Activated T-cell treated with anti-CD3 and anti-CD28 coated beads, Interleukin-2, amount 50 U/mL, for 24 hours (primary cell): ENCODE data around the gene KRT74.
A peak's percentile ranks its signal among the peaks of the same experiment; 100 is the strongest.

ENCODE experiments used
- DNase-seq: peaks from one replicate; pipeline ENCODE4 v3.0.0-alpha.2; 2020
- H3K27ac Mint-ChIP-seq: 2 replicates; pipeline ENCODE4 v1.8.0; 2020; ENCODE audit warnings: mild to moderate bottlenecking, mixed read lengths
- H3K27me3 Mint-ChIP-seq: 2 replicates; pipeline ENCODE4 v1.8.0; 2020; ENCODE audit warnings: mixed read lengths
- H3K36me3 Mint-ChIP-seq: 2 replicates; pipeline ENCODE4 v1.8.0; 2020; ENCODE audit warnings: low read depth, mixed read lengths
- H3K4me1 Mint-ChIP-seq: 2 replicates; pipeline ENCODE4 v1.8.0; 2020; ENCODE audit warnings: low read depth, mixed read lengths
- H3K4me3 Mint-ChIP-seq: 2 replicates; pipeline ENCODE4 v1.8.0; 2020; ENCODE audit warnings: mild to moderate bottlenecking, moderate library complexity, mixed read lengths
- H3K9me3 Mint-ChIP-seq: 2 replicates; pipeline ENCODE4 v1.8.0; 2020; ENCODE audit warnings: mixed read lengths

The KRT74 gene

GRCh38 chr12:52587563-52587962, 13.9 kb upstream of the KRT74 start:
- no peaks in the 10 kb centered on the region for H3K9me3 Mint-ChIP-seq
- no peak for DNase-seq
- no peak overlapping the region for H3K4me3 Mint-ChIP-seq
- H3K36me3 Mint-ChIP-seq, result no peaks in the 10 kb centered on the region
- H3K27me3 Mint-ChIP-seq, result no peaks in the 10 kb centered on the region
- H3K4me1 Mint-ChIP-seq, result peaks cover 33% of the 10 kb centered on the region
- H3K27ac Mint-ChIP-seq, result no peak overlapping the region

GRCh38 chr12:52585946-52586345, 12.3 kb upstream of the KRT74 start:
- no peak overlapping the region for H3K4me3 Mint-ChIP-seq
- no peaks in the 10 kb centered on the region for H3K9me3 Mint-ChIP-seq
- no peak overlapping the region for H3K27ac Mint-ChIP-seq
- H3K27me3 Mint-ChIP-seq, result no peaks in the 10 kb centered on the region
- no peaks in the 10 kb centered on the region for H3K36me3 Mint-ChIP-seq
- peak; percentile 51 for DNase-seq
- H3K4me1 Mint-ChIP-seq, result peaks cover 33% of the 10 kb centered on the region

DNA sequence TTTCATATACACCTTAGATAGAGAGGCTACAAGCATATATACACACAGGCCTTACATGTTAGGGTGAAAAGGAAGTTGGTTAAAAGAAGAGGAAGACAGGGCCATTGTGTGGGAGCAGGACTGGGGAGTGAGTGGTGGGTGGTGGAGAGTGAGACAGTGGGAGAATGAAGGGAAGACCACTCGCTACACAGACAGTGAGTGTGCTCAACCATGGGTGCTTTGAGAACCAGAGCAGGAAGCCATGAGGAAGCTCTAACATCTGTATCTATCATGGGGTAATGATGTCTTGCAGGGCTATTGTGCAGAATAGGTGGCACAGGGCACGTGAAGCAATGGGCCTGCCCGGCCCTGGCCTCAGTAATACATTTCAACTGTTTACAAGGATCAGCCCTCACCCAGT, 11.4 kb upstream of the KRT74 start:
- Mint-ChIP-seq H3K27me3 (no peaks in the 10 kb centered on the region), H3K36me3 (no peaks in the 10 kb centered on the region), H3K27ac (no peak overlapping the region), H3K9me3 (no peaks in the 10 kb centered on the region), H3K4me3 (no peak overlapping the region), H3K4me1 (peaks cover 41% of the 10 kb centered on the region)
- DNase-seq, result no peak

DNA sequence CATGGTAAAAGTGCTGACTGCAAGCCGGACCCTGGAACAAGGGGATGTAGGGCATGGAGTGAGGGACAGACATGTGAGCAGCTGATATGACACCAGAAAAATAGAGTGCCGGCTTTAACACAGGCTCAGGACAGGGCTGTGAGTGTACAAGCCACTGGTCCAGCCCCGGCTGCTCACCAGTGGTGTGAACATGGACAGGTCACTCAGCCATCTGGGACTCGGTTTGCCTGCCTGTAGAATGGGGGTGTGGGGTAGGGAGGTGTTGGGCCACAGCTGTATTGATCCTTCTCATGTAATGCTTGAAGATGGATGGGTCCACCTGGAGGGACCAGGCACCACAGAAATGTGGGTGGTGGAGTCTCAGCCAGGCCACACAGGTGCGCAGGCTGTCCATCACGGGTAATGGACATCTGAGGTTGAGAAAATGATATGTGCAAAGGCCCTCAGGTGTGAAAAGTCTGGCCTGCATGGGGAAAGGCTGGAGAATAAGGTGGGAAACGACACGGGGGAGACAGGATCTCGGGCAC, 10.6 kb upstream of the KRT74 start:
- no peak for DNase-seq

GRCh38 chr12:52582971-52583456, 9.4 kb upstream of the KRT74 start:
- peak; percentile 80 for DNase-seq
- H3K27me3 Mint-ChIP-seq, result no peaks in the 10 kb centered on the region
- no peaks in the 10 kb centered on the region for H3K36me3 Mint-ChIP-seq
- peaks cover 40% of the 10 kb centered on the region for H3K4me1 Mint-ChIP-seq
- H3K4me3 Mint-ChIP-seq, result no peak overlapping the region
- no peaks in the 10 kb centered on the region for H3K9me3 Mint-ChIP-seq
- H3K27ac Mint-ChIP-seq, result no peak overlapping the region

More for the DNA sequence above, 10.6 kb upstream of the KRT74 start:
- no peak overlapping the region for H3K27ac Mint-ChIP-seq
- H3K4me3 Mint-ChIP-seq, result no peak overlapping the region
- H3K36me3 Mint-ChIP-seq, result no peaks in the 10 kb centered on the region
- no peaks in the 10 kb centered on the region for H3K9me3 Mint-ChIP-seq
- H3K4me1 Mint-ChIP-seq, result peaks cover 40% of the 10 kb centered on the region
- H3K27me3 Mint-ChIP-seq, result no peaks in the 10 kb centered on the region

DNA sequence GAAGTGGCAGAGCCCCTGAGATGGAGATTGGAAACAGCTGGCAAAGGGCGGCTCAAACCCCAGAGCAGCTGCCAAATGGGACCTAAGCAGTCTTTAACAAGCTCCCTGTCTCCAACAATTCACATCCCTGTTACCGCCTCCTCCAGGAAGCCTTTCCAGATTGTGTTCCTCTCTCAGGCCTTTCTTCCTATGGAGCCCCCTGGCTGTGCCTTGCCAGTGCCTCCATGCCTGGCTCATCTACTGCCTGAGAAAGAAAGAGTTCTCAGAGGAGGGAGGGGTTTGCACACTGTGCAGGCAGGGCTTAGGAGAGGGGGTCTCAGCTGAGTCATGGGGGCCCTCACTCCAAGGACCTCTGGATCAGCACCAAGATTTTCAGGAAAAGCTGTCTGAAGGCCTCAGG, 8.8 kb upstream of the KRT74 start:
- Mint-ChIP-seq H3K36me3 (no peaks in the 10 kb centered on the region), H3K27me3 (no peaks in the 10 kb centered on the region), H3K4me3 (no peak overlapping the region), H3K9me3 (no peaks in the 10 kb centered on the region), H3K27ac (no peak overlapping the region), H3K4me1 (peaks cover 40% of the 10 kb centered on the region)
- DNase-seq, result no peak

DNA sequence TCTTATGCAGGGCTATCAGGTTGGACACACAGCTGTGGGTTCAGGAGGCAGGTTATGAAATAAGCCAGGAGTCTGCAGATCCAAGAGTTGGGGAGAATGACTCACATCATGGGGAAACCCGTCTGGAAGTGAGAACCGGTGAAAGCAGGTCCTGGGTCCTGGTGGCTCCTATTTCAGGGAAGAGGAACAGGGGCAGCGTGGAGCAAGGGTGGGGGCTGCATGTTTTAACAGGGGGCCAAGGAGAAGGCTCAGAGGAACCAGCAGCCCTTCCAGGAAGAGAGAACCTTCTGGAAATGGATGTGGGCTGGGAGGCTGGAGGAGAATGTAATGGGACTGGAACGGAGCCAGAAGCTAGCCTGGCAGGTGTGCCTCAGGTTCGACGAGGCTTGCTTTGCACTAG, 7.8 kb upstream of the KRT74 start:
- Mint-ChIP-seq H3K27ac (no peak overlapping the region), H3K4me1 (peaks cover 31% of the 10 kb centered on the region), H3K27me3 (no peaks in the 10 kb centered on the region), H3K4me3 (no peak overlapping the region), H3K9me3 (no peaks in the 10 kb centered on the region), H3K36me3 (no peaks in the 10 kb centered on the region)
- no peak for DNase-seq

- no peak overlapping the region for H3K4me3 Mint-ChIP-seq
- H3K27me3 Mint-ChIP-seq, result no peaks in the 10 kb centered on the region
- H3K27ac Mint-ChIP-seq, result no peak overlapping the region
- H3K9me3 Mint-ChIP-seq, result no peaks in the 10 kb centered on the region
- H3K36me3 Mint-ChIP-seq, result no peaks in the 10 kb centered on the region
- peaks cover 27% of the 10 kb centered on the region for H3K4me1 Mint-ChIP-seq
- DNase-seq, result no peak
Observed at GRCh38 chr12:52581066-52581465, 7.4 kb upstream of the KRT74 start.

DNA sequence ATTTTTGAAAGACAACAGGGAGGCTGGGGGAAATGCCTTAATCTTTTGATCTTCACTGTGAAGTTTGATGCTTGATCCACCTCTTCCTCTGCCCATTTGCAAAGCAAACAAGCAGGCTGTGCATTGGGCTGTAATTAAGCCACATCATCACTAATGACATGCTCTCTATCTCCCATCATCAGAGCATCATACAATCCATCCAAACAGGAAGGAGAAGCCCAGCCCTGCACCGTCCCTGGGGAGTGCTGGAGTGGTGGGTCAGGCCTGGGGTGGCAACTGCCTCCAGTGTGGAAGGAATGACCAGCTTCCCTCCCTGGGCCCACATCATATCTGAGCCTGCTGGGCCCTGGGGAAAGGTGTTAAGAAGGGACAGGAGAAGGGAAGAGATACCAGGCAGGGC, 6.9 kb upstream of the KRT74 start:
- Mint-ChIP-seq H3K4me3 (no peak overlapping the region), H3K27me3 (no peaks in the 10 kb centered on the region), H3K4me1 (peaks cover 21% of the 10 kb centered on the region), H3K36me3 (no peaks in the 10 kb centered on the region), H3K27ac (no peak overlapping the region), H3K9me3 (no peaks in the 10 kb centered on the region)
- DNase-seq, result no peak

- H3K36me3 Mint-ChIP-seq, result no peaks in the 10 kb centered on the region
- H3K27me3 Mint-ChIP-seq, result no peaks in the 10 kb centered on the region
- no peaks in the 10 kb centered on the region for H3K9me3 Mint-ChIP-seq
- no peak overlapping the region for H3K27ac Mint-ChIP-seq
- no peak overlapping the region for H3K4me3 Mint-ChIP-seq
- H3K4me1 Mint-ChIP-seq, result peaks cover 14% of the 10 kb centered on the region
- DNase-seq, result no peak
Observed at GRCh38 chr12:52579468-52580465, 6.1 kb upstream of the KRT74 start.

DNA sequence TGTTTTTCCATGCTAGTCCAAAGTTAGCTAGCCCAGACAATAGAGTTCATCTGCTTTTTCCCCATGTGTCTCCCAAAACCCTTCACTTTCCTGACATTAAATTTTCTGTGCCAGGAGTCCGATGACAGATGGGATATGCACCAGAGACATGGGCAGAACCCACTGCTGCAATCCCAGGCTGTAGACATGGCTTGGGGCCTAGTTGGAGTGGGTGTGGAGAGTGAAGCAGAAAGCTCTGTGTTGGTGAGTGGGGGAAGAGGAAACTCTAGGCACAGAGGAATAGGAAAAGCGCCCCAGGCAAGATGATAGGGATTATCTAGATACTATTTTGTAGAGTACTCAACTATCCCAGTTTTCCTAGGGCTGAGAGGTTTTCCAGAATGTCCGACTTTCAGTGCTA, 4.8 kb upstream of the KRT74 start:
- H3K9me3 Mint-ChIP-seq, result no peaks in the 10 kb centered on the region
- H3K27ac Mint-ChIP-seq, result no peak overlapping the region
- H3K36me3 Mint-ChIP-seq, result no peaks in the 10 kb centered on the region
- H3K4me3 Mint-ChIP-seq, result no peak overlapping the region
- no peak for DNase-seq
- no peaks in the 10 kb centered on the region for H3K27me3 Mint-ChIP-seq
- peaks cover 12% of the 10 kb centered on the region for H3K4me1 Mint-ChIP-seq

DNA sequence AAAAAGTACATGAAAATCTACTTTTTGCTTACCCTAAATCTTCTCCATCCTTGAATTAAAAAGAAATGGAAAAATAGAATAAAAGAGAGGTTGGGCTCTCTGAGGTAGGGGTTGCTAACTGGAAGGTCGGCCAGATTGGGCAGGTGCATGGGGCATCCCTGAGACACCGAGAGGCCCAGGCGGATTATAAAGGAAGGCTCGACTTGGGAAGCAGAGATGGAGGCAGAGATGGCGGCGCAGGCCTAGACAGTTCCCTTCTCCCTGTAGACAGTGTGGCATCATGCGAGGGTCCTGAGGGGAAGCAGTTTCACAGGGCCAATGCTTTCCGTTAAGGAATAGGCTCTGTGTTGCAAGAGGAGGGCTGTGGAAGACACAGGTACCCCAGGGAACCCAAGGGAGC, 3.7 kb upstream of the KRT74 start:
- no peaks in the 10 kb centered on the region for H3K36me3 Mint-ChIP-seq
- H3K4me1 Mint-ChIP-seq, result peaks cover 10% of the 10 kb centered on the region
- H3K27ac Mint-ChIP-seq, result no peak overlapping the region
- no peaks in the 10 kb centered on the region for H3K9me3 Mint-ChIP-seq
- H3K4me3 Mint-ChIP-seq, result no peak overlapping the region
- H3K27me3 Mint-ChIP-seq, result no peaks in the 10 kb centered on the region
- DNase-seq, result no peak

DNA sequence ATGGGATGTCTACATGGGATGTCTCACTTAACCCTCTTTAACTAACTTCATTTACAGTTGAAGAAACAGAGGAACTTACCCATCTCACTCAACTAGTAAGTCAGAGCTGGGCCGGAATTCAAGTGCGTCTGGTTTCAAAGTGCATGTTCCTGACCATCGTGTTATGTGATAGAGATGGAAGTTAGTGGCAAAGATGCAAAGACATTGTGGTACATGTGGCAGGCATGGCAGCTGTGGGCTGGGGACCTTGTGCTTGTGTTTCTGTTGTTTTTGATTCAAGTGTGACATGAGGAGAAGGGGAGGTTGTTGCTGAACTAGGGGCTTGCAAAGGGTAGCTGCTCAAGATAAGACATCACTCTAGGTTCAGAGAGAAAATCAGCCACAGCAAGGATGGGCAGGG, 2.3 kb upstream of the KRT74 start:
- H3K4me3 Mint-ChIP-seq, result no peak overlapping the region
- no peaks in the 10 kb centered on the region for H3K36me3 Mint-ChIP-seq
- H3K27me3 Mint-ChIP-seq, result no peaks in the 10 kb centered on the region
- no peak for DNase-seq
- H3K4me1 Mint-ChIP-seq, result peaks cover 10% of the 10 kb centered on the region
- no peak overlapping the region for H3K27ac Mint-ChIP-seq
- H3K9me3 Mint-ChIP-seq, result no peaks in the 10 kb centered on the region

DNA sequence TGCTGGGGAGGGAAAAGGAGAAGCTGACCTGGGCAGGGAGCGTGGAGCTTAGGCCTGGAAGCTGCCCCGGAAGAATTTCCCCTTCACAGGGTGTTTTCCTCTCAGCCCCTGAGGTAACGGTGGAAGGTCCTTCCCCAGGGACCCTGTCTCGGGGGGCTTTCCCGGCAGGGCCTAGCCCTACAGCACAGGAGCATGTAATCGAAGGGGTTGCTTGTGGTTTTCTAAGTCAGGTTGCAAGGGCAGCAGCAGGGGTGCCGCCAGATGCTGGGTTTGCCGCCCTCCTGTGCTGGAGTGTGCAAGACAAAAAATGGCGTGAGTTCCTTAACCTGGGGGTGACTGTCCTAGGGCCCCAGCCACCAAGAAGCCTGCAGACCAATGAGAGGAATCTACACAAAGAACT, 1.6 kb upstream of the KRT74 start:
- no peak overlapping the region for H3K4me3 Mint-ChIP-seq
- no peaks in the 10 kb centered on the region for H3K9me3 Mint-ChIP-seq
- H3K4me1 Mint-ChIP-seq, result peaks cover 4% of the 10 kb centered on the region
- no peak overlapping the region for H3K27ac Mint-ChIP-seq
- peaks cover under 1% of the 10 kb centered on the region for H3K27me3 Mint-ChIP-seq
- no peak for DNase-seq
- H3K36me3 Mint-ChIP-seq, result no peaks in the 10 kb centered on the region

- H3K4me1 Mint-ChIP-seq, result no peaks in the 10 kb centered on the region
- peaks cover 2% of the 10 kb centered on the region for H3K27me3 Mint-ChIP-seq
- H3K27ac Mint-ChIP-seq, result no peak overlapping the region
- no peak for DNase-seq
- no peaks in the 10 kb centered on the region for H3K9me3 Mint-ChIP-seq
- no peaks in the 10 kb centered on the region for H3K36me3 Mint-ChIP-seq
- no peak overlapping the region for H3K4me3 Mint-ChIP-seq
Observed at GRCh38 chr12:52573306-52573705, 337 bp downstream of the KRT74 start.
